Brain microvascular endothelial cell (primary cell): ENCODE results near the gene FBN2.

ENCODE experiments used
- DNase-seq: peaks from one replicate; pipeline ENCODE4 v3.0.0-alpha.2; 2020
- H3K27ac ChIP-seq: fragments of 250-450 bp; sonication (Bioruptor Pico); 2 replicates; pipeline ENCODE4 v1.5.1; 2020; ENCODE audit warnings: mild to moderate bottlenecking, moderate library complexity
- H3K27me3 ChIP-seq: fragments of 250-450 bp; sonication (Bioruptor Pico); replicated peaks from 2 replicates; pipeline ENCODE4 v1.5.1; 2020; ENCODE audit warnings: mild to moderate bottlenecking
- H3K36me3 ChIP-seq: fragments of 250-450 bp; sonication (Bioruptor Pico); replicated peaks from 2 replicates; pipeline ENCODE4 v1.5.1; 2020; ENCODE audit warnings: mild to moderate bottlenecking
- H3K4me3 ChIP-seq: 2 replicates; pipeline ENCODE4 v1.5.1; 2011; ENCODE audit warnings: low read depth, mild to moderate bottlenecking, control low read depth, low read length, moderate library complexity
- CTCF ChIP-seq: IDR thresholded peaks from 2 replicates; pipeline ENCODE4 v1.5.1; 2011; ENCODE audit warnings: low read depth, mild to moderate bottlenecking, moderate library complexity, low read length, control low read depth, inconsistent platforms; ENCODE audit errors: missing control alignments
- in situ Hi-C: cut with HindIII; loops from 2 replicates; pipeline ENCODE4 v1.10.0; 2017; ENCODE audit warnings: low sequenced_read_pairs, low pct_ligation_motif_present

Gene FBN2

GRCh38 chr5:128551476-128551875, 13.4 kb upstream of the FBN2 start:
- Histone ChIP-seq H3K4me3 (no peak overlapping the region), H3K27ac (no peak overlapping the region), H3K27me3 (no peaks in the 10 kb centered on the region), H3K36me3 (no peaks in the 10 kb centered on the region)
- no peak for TF ChIP-seq CTCF
- in situ Hi-C loops: no loop called here
- DNase-seq: no peak

- no peak overlapping the region for H3K4me3 ChIP-seq
- H3K27me3 ChIP-seq: no peaks in the 10 kb centered on the region
- no peak overlapping the region for H3K27ac ChIP-seq
- in situ Hi-C loops: no loop called here
- TF ChIP-seq CTCF: no peak
- no peaks in the 10 kb centered on the region for H3K36me3 ChIP-seq
- DNase-seq: no peak
Observed at GRCh38 chr5:128549496-128549895, 11.5 kb upstream of the FBN2 start.

- Histone ChIP-seq H3K4me3 (no peak overlapping the region), H3K36me3 (no peaks in the 10 kb centered on the region), H3K27me3 (no peaks in the 10 kb centered on the region), H3K27ac (no peak overlapping the region)
- no peak for TF ChIP-seq CTCF
- in situ Hi-C loops: no loop called here
- no peak for DNase-seq
Observed at GRCh38 chr5:128546658-128547281, 8.7 kb upstream of the FBN2 start.

- H3K27ac ChIP-seq: no peak overlapping the region
- DNase-seq: no peak
Observed at GRCh38 chr5:128541385-128541784, 3.3 kb upstream of the FBN2 start.

GRCh38 chr5:128539038-128539429, 989 bp upstream of the FBN2 start:
- in situ Hi-C loops: no loop called here
- Histone ChIP-seq H3K27me3 (no peaks in the 10 kb centered on the region), H3K4me3 (peak overlapping the region; percentile 73), H3K36me3 (no peaks in the 10 kb centered on the region), H3K27ac (no peak overlapping the region)
- no peak for DNase-seq
- no peak for TF ChIP-seq CTCF

More at GRCh38 chr5:128541385-128541784, 3.3 kb upstream of the FBN2 start:
- TF ChIP-seq CTCF: no peak
- in situ Hi-C loops: no loop called here
- Histone ChIP-seq H3K36me3 (no peaks in the 10 kb centered on the region), H3K27me3 (no peaks in the 10 kb centered on the region), H3K4me3 (no peak overlapping the region)
